GM21367 (cell line): Measurements from ENCODE around the gene RUVBL2.
A peak's percentile ranks its signal among the peaks of the same experiment; 100 is the strongest.

ENCODE experiments used
- ATAC-seq: cut with Tn5 transposase; IDR thresholded peaks from one replicate; pipeline ENCODE4 v1.9.1; 2021; ENCODE audit not compliant: unreplicated experiment

RUVBL2 gene

DNA sequence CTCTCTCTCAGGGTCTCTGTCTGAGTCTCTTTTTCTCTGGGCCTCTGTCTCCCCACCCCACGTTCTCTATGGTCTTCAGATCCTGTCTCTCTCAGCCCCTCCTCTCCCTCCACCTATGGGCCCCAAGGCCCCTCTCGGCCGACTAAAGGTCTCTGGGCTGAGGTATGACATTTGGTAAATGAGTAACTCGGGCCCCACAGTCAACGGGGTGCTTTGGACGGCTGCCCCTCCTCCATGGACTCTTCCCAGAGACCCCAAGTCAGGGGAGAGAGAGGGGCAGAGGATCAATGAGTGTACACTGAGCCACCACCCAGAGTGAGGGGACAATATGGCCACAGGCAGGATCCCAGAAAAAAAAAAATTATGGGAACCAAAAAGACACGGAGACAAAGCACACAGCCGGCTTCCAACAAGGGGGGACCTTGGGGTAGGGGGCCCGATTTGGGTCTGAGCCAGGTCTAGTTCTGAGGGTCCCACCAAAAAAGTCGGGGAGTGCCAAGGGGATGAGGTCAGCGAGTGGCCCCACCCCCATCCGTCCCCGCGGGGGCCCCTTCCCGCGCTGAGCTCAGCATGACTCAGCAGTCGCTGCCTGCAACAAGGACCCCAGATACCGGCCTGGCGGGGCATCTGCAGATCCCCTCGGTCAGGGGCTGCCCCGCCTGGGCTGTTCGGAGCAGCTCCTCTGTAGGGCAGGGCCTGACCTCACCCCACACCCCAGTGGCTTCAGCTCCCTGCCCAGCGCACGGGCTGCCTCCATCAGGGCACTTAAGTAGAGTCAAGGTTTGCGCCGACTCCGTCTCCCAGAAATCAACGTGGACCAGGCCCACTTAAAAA is 30.1 kb upstream of the RUVBL2 start:
- ATAC-seq, result no peak

GRCh38 chr19:48964205-48965039 is 29.3 kb upstream of the RUVBL2 start:
- no peak for ATAC-seq

DNA sequence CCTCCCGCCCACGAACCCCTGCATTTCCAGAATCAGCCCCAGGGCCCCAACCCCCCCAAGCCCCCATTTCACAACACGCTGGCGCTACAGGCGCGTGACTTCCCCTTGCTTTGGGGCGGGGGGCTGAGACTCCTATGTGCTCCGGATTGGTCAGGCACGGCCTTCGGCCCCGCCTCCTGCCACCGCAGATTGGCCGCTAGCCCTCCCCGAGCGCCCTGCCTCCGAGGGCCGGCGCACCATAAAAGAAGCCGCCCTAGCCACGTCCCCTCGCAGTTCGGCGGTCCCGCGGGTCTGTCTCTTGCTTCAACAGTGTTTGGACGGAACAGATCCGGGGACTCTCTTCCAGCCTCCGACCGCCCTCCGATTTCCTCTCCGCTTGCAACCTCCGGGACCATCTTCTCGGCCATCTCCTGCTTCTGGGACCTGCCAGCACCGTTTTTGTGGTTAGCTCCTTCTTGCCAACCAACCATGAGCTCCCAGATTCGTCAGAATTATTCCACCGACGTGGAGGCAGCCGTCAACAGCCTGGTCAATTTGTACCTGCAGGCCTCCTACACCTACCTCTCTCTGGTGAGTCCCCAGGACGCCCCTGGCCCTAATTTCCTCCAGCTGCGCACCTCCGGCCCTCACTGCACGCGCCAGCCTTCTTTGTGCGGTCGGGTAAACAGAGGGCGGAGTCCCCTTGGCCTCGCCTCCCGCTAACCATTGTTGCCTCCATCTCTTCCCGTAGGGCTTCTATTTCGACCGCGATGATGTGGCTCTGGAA is 28.5 kb upstream of the RUVBL2 start, which contains the start of gene FTL:
Gene FTL (plus strand): TSS at position 270 of the 766 bp plus-strand sequence. CDS start 199 bp downstream, at position 469.
- ATAC-seq, result peak; percentile 52

DNA sequence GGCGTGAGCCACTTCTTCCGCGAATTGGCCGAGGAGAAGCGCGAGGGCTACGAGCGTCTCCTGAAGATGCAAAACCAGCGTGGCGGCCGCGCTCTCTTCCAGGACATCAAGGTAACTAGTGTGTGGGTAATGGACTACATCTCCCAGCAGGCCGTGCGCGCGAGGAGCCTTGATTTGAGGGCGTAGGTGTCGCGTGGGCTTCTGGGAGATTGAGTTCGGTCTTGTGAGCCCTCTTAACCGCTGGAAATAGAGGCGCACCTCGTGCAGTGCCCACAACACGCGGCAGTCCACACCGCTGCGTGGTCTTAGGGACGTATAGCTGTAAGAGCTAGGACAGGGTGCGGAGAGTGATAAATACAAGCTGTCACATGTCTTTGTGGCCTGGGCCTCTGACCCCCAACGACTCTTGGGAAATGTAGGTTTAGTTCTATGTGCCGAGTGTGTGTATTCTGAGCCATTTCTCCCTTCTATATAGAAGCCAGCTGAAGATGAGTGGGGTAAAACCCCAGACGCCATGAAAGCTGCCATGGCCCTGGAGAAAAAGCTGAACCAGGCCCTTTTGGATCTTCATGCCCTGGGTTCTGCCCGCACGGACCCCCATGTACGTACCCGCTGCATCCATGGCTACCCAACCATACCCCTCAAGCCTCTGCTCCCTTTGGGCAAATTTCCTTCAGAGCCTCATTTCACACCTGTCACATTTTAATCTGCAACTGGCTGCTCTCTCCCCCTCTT is 27.7 kb upstream of the RUVBL2 start:
- no peak for ATAC-seq

DNA sequence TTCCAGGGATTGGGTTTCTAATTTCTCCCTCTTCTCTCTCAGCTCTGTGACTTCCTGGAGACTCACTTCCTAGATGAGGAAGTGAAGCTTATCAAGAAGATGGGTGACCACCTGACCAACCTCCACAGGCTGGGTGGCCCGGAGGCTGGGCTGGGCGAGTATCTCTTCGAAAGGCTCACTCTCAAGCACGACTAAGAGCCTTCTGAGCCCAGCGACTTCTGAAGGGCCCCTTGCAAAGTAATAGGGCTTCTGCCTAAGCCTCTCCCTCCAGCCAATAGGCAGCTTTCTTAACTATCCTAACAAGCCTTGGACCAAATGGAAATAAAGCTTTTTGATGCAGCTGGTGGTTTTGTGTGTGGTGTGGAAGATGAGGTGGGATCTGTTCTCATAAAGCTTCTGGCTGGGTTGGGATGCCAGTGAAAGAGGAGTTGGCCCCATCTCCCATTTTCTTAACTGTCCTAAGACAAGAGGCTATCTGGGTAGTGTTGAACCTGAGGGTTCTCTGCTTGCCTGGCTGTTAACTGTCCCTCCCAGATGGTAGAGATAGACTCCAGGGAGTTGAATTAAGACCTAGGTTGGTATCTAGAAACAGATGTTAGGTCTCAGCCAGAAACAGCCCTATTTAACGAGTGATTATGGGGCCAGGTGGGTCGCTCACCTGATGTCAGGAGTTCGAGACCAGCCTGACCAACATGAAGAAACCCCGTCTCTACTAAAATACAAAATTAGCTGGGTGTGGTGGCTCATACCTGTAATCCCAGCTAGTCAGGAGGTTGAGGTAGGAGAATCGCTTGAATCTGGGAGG is 26.9 kb upstream of the RUVBL2 start:
- no peak for ATAC-seq

DNA sequence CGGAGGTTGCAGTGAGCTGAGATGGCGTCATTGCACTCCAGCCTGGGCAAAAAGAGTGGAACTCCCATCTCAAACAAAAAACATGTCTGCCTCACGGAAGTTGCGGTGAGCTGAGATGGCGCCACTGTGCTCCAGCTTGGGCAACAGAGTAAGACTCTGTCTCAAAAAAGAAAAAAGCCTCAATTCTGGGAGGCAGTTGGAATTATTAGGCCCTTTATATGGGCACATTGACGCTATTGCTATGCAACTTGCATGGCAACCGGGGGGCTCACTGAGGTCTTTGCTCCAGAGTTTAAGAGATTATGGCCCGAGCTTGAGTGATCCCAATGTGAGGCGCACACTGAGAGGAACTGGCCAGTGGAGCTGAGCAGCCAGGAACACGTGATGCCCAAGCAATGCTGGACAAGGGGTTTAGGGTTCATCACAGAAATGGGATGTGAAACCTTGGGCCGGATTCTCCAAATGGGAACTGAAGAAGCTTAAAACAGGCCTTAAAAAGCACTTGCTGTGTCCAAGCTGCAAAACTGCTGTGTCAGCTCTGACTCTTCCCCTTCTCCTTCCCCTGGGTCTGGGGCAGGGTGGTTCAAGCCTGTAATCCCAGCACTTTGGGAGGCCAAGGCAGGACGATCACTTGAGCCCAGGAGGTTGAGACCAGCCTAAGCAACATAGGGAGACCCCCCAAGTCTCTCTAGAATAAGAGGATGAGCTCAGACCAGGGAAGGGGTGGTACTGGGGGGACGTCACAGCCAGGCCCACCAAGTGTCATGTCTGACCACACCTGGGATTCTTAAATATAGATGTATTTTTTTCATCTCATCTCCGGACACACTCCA is 26.1 kb upstream of the RUVBL2 start:
- ATAC-seq, result no peak

DNA sequence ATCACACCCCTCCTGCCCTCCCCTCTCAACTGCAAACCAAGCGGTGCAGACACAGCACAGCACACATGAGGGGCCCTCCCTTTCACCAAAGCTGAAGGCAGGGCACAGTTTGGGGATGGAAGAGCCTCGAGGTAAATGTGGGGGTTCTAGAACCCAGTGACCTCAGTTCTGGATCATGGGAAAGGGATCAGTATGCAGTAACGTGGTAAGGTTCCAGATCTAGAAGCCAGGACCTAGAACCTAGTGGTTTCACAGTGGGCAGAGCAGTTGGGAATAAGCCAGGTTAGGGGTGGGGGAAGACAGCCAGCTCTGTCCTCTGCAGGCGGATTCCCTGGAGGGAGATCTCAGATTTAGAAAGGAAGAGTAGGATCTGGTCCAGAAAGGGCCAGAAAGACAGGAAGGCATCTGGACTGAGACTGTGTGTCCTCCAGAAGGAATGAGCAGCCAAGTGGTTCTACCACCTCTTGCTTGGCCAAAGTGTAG is 25.5 kb upstream of the RUVBL2 start:
- no peak for ATAC-seq

- ATAC-seq, result no peak
Measured at GRCh38 chr19:48968813-48969218, 24.9 kb upstream of the RUVBL2 start.

DNA sequence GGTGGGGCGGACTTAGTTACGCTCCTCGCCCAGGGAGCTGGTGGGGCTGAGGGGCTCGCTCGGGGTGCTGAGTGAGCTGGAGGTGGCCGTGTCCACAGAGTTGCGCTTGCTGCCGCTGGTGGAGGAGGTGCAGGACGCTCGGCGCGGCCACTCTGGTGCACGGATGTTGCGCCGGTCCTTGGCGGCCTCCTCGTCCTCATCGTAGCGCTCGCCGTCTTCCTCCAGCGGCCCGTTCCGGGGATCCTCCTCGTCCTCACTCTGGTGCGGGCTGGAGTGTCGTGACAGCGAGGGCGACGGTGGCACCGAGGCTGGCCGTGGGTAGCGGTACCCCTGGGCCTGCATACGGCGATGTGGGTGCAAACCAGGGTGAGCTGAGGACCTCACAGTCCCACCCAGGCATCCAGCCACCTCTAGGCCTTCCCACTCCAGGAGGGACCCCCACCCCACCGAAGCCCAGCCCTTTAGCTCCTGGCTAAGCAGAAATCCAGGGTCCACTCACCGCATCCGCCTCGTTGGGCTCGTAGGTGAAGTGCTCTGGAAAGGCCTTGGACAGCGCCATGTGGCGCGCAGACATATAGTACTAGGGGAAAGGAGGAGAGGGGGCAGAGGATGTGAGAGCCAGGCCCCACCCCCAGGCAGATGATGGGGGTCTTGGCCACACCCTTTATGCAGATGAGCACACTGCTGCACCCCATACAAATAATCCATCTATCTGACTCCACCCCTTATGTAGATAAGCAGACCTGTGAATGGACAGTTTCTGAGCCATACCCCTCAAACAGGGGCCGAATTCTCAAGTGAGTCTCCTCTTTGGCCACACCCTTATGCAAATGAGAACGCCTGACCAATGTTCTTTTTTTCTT is 24.2 kb upstream of the RUVBL2 start:
- no peak for ATAC-seq

DNA sequence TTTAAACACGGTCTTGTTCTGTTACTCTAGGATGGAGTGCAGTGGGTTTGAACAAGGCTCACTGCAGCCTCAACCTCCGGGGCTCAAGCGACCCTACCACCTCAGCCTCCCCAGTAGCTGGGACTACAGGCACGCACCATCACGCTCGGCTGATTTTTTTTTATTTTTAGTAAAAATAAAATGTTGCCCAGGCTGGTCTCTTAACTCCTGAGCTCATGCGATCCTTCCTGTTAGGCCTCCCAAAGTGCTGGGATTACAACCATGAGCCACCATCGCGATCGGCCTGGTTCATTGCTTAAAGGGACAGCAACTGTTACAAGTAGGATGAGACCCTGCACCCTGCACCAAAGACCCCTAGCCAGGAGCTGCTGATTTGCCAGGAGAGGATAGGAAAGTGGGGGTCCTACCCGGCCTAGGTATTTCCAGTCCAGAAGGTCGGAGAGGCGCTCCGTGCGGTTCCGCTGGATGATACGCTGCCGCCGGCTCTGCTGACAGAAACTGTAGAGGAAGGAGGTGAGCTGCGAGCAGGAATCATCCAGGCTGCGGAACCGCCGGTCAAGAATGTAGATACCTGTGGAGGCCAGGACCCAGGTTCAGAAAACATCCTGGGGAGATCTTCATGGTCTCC is 23.4 kb upstream of the RUVBL2 start:
- no peak for ATAC-seq

GRCh38 chr19:48970923-48971395 is 22.7 kb upstream of the RUVBL2 start:
- ATAC-seq, result no peak

- no peak for ATAC-seq
Measured at GRCh38 chr19:48975947-48976847, 17.5 kb upstream of the RUVBL2 start.

GRCh38 chr19:48977061-48977460 is 16.6 kb upstream of the RUVBL2 start:
- ATAC-seq, result no peak

- no peak for ATAC-seq
Measured at GRCh38 chr19:48982280-48982679, 11.4 kb upstream of the RUVBL2 start.

- ATAC-seq, result no peak
Measured at GRCh38 chr19:48985711-48986110, 8.0 kb upstream of the RUVBL2 start.

DNA sequence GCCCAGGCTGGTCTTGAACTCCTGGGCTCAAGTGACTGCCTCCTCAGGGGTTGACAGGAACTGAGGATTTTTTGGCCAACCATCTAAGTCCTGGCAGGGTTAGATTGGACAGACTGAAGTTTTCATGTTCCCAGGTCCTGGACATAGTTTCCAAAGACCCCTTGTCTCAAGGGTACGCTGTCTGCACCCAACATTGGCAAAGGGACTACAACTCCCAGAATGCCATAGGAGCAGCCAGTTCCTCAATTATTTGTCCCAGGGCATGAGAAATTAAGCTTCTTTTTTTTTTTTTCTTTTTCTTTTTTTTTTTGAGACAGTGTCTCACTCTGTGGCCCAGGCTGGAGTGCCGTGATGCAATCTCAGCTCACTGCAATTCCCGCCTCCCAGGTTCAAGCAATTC is 7.5 kb upstream of the RUVBL2 start:
- no peak for ATAC-seq
